ENCODE measurements around the gene GPR150.
A peak's percentile ranks its signal among the peaks of the same experiment; 100 is the strongest.

The GPR150 gene

DNA sequence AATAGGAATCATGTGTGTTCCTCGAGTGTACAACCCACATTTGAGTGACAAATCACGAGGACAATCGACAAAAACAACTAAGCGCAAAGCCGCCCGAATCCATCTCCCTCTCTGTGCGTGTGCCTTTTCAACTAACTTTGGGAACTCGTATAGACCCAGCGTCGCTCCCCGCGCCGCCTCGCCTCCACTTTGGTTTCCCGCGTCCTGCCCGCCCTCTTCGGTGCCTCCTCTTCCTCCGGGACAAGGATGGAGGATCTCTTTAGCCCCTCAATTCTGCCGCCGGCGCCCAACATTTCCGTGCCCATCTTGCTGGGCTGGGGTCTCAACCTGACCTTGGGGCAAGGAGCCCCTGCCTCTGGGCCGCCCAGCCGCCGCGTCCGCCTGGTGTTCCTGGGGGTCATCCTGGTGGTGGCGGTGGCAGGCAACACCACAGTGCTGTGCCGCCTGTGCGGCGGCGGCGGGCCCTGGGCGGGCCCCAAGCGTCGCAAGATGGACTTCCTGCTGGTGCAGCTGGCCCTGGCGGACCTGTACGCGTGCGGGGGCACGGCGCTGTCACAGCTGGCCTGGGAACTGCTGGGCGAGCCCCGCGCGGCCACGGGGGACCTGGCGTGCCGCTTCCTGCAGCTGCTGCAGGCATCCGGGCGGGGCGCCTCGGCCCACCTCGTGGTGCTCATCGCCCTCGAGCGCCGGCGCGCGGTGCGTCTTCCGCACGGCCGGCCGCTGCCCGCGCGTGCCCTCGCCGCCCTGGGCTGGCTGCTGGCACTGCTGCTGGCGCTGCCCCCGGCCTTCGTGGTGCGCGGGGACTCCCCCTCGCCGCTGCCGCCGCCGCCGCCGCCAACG is at the start of gene GPR150:
TSS of gene GPR150 (plus strand) at position 58 of the 840 bp plus-strand sequence. CDS start at position 247, 189 bp downstream.
- DNase-seq (ENCODE audit: low read depth in 2 of 2), result peak; percentile 46 to 55

DNA sequence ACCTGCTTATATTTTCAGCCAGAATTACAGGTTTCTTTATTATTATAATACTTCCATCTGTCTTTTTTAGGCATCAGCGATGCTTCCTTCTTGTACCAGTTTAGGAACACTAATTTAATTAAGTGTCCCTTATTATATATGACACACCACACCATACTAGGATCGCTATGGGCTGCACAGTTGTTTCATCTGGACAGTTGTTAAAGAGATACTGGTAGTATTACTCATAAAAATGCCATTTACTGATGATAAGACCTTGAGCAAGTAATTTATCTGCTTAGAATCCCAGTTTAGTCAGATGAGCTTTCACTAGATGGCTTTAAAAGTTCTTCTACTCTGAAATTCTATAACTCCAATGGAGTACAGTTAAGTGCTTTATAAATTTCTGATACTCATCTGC is 47.9 kb upstream of the GPR150 start:
- no peak for DNase-seq (ENCODE audit: low read depth in 2 of 2)

DNA sequence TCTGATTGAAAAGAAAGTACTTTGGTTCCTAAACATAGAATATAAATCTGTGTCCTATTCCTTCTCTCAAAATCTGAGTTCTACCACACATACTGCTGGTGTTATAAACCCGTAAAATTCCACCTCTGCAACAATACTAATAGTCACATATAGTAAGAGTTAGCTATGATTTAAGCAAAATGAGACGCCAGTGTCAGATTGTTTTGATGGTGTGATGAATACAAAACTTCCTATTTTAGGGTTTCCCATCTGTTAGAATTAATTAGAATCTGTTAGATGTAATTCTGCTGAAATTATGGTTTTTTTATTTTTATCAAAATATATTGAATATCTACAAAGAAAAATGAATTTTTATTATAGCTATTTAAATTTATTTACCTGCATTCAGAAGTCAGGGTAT is 38.3 kb upstream of the GPR150 start:
- no peak for DNase-seq (ENCODE audit: low read depth in 2 of 2)

DNA sequence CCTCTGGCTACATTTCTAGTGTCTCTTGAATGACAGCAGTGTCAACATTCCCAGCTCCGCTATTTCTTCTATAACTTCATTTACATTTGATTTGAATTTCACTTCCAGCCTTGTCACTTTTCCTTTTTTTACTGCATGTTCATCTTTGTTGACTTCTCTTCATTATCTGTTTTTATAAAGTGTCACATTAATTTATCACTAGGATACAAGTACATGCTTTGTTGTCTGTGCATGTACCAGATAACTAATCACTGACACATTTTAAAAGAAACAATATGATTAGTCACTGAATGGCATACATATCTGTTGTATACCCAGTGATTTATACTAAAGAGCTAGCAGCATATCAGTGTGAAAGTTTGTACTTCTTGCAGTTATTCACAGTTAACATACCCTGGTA is 35.9 kb upstream of the GPR150 start:
- no peak for DNase-seq (ENCODE audit: low read depth in 2 of 2)

DNA sequence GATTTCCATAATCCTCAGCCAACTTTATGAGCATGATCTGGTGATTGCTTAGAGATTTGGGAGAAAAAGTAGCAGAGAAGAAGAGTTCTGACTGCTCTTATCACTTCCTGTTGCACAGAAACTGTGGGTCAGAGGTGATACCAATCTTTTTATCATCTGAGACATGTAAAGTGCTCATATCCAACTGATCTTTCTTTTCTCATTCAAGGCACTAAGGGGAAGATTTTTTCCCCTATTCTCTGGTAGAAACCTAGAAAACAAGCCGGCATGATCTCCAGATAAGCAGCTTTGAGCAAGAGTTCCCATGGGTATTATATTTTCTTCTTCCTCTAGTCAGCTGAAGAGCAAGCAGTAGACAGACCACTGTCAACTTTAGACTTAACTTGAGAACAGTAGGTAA is 29.0 kb upstream of the GPR150 start:
- no peak for DNase-seq (ENCODE audit: low read depth in 2 of 2)

DNA sequence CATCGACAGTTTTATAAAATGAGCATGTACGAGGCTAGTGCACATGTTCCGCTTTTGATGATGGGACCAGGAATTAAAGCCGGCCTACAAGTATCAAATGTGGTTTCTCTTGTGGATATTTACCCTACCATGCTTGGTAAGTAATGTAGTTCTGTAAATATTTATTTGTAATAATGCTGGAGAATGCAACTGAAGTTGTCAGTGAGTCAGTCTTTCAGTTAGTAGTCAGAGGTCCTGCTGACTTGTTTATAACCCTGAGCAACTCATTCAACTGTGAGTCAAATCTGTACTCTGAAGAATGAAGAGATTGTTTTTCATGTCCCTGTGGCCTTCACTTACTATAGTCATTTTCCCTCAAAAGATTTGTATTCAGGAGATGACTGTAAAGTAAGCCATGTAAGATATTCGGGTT is 28.4 kb upstream of the GPR150 start:
- no peak for DNase-seq (ENCODE audit: low read depth in 2 of 2)

DNA sequence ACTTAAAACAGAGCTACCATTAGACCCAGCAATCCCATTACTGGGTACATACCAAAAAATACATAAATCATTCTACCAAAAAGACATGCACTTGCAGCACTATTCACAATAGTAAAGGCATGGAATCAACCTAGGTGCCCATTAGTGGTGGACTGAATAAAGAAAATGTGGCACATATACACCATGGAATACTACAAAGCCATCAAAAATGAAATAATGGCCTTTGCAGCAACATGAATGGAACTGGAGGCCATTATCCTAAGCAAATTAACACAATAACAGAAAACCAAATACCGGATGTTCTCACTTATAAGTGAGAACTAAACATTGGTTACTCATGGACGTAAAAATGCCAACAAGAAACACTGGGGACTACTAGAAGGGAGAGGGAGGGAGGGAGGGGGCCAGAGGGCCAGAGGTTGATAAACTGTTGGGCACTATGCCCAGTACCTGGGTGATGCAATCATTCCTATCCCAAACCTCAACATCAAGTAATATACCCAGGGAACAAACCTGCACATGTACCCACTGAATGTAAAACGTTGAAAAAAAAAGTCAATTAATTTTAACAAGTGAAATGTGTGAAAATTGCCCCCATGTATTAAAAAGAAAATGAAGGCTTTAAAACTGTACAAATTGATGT is 24.5 kb upstream of the GPR150 start:
- no peak for DNase-seq (ENCODE audit: low read depth in 2 of 2)

DNA sequence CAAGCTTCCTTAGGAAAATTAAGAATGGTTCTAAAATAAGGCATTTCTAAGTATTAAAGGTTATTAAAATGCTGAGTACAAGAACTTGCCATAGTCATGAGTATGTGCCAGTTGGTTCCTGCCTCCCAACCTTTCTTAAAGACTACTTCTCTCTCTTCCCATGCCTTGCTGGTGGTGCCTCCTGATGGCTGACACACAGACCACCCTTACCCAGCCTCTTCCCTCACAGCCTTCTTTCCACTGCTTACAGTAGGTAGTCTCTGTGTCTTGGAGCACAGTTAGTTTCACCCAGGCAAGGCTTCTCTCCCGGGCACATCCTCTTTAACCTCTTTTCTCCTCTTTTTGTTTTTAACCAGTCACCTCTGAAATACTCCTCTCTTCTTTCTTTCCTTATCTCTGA is 20.6 kb upstream of the GPR150 start:
- DNase-seq (ENCODE audit: low read depth in 2 of 2), result no peak

DNA sequence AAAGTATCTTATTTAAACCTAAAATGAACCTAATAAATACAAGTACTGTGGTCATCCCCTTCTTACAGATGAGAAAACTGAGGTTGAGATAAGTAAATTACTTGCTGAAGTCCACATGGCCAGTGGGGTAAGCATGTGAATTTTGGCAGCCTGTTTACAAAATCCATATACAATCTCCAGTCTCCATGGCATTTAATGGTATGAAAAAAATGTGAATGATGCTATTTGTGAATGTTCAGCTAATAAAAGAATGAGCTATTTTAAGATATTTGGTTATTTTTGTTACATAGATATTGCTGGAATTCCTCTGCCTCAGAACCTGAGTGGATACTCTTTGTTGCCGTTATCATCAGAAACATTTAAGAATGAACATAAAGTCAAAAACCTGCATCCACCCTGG is 19.3 kb upstream of the GPR150 start:
- no peak for DNase-seq (ENCODE audit: low read depth in 2 of 2)

DNA sequence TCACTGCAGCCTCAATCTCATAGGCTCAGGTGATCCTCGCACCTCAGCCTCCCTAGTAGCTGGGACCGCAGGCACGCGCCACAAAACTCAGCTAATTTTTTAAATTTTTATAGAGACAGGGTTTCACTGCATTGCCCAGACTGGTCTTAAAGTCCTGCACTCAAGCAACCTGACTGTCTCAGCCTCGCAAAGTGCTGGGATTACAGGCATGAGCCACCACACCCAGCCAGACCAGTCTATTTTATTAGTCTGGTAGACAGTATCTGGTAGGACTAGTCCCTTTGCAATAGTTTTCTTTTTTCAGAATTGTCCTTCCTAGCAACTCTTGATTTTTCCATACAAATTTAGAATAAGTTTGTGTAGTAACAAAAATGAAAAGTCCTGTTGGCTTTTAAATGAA is 14.1 kb upstream of the GPR150 start:
- no peak for DNase-seq (ENCODE audit: low read depth in 2 of 2)

DNA sequence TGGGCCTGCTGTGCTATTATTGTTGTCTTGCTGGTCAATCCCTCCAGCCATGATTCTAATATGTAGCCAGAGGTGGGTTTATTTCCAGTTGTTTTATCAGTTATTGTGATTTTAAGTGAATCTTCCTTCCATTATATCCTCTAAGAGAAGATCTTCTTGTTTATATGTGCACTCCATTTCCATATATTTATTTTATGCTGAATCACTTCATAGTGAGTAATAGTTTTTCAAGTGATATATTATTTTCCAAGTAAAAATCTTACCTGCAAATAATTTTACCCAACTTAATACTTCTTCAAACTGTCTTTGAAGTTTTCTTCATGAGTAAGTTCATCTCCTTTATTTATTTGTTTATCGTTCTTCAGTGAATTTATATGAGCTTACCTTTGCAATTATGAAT is 13.5 kb upstream of the GPR150 start:
- DNase-seq (ENCODE audit: low read depth in 2 of 2), result no peak

DNA sequence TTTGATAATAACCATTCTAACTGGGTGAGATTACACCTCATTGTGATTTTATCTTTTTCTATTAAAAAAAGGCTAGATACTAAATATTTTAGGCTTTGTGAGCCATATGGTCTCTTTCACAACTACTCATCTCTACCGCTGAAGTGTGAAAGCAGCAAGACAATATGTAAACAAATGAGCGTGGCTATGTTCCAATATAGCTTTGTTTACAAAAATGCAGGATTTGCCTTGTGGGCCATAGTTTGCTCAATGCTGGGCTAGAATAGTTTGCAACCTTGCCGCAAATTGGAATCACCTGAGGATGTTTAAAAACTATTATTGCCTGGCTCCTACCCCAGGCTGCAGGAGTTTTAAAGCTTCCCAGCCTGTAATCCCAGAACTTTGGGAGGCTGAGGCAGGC is 10.2 kb upstream of the GPR150 start:
- DNase-seq (ENCODE audit: low read depth in 2 of 2), result no peak

DNA sequence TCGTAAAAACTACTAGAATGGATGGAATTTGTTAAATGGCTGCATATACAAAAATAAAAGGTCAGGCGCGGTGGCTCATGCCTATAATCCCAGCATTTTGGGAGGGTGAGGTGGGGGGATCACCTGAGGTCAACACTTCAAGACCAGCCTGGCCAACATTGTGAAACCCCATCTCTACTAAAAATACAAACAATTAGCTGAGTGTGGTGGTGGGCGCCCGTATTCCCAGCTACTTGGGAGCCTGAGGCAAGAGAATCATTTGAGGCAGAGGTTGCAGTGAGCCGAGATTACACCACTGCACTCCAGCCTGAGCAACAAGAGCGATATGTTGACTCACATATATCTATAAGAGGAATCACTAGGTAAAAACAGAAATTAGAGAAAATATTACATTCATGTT is 9.3 kb upstream of the GPR150 start:
- no peak for DNase-seq (ENCODE audit: low read depth in 2 of 2)

DNA sequence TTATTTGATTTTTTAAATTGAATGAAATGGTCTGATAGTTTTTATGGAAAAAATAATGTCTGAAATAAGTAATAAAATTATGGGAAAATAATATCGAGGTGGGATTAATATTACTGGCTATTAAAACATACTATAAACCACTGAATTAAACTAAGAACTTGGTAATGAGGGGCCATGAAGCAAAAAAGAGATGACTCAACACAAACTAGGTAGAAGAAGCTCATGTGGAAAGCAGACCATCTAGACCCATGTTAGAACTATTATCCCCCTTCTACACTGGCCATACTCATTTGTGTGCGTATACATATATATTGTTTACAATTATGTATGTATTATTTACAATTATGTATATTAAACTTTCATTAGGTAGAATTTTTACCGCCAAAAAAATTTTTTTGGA is 8.5 kb upstream of the GPR150 start:
- no peak for DNase-seq (ENCODE audit: low read depth in 2 of 2)

DNA sequence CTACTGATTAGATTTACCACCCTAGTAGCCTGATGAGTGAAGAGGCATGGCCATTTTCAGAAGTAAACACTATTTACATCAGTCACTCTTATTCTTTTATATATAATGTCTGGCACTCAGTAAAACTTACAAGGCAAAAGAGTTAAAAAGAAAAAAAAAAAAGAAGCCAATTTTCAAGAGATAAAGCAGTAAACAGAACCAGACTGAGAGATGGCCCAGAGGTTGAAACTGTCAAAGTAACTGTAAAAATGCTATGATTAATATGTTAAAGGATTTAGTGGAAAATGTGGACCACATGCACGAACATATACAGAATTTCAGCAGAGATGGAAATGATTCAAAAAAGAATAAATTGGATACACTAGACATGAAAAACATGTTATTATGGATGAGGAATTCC is 6.4 kb upstream of the GPR150 start:
- DNase-seq (ENCODE audit: low read depth in 2 of 2), result no peak

DNA sequence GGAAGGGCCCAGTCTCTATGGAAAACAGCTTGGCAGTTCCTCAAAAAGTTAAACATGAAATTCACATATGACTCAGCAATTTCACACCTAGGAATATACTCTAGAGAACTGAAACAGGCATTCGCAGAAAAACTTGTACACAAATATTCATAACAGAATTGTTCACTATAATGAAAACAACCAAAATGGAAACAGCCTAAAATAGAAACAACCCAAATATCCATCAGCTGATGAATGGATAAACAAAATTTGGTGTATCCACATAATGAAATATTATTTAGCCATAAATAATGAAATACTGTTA is 4.8 kb upstream of the GPR150 start:
- no peak for DNase-seq (ENCODE audit: low read depth in 2 of 2)

DNA sequence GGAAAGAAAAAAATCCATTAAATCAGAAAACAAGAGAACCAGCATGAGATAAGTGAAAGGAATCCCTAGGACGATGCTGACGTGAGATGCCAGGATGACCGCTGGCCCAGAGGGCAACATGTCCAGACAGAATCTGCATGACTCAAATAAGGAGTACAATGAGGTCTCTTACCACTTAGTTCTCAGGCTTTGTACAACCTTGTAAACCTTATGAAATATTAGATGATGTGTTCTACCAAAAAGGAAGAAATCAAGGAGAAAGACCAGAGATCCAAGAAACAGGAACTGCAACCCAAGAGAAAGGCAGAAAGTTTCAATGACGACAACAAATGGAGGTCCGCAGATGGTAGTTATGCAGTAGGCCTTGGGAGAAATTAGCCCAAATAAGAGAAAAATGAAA is 2.8 kb upstream of the GPR150 start:
- DNase-seq (ENCODE audit: low read depth in 2 of 2), result no peak

DNA sequence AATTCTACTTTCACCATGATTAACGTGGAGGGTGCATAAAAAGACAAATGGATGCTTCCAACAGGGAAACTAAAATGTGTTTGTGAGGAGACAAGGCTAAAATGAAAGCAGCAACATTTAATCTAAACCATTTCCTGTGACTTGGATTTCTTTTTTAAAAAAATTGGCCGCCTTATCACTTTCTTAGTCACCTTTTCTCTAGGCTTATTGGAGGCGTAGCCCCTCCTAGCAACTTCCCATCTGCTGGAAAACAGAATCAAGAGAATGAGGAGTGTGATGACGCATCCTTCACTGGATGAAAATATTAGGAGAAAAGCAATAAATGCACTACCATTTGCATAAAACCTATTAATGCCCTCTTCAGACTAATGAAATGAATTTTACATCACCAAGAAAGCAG is 791 bp upstream of the GPR150 start:
- no peak for DNase-seq (ENCODE audit: low read depth in 2 of 2)

DNA sequence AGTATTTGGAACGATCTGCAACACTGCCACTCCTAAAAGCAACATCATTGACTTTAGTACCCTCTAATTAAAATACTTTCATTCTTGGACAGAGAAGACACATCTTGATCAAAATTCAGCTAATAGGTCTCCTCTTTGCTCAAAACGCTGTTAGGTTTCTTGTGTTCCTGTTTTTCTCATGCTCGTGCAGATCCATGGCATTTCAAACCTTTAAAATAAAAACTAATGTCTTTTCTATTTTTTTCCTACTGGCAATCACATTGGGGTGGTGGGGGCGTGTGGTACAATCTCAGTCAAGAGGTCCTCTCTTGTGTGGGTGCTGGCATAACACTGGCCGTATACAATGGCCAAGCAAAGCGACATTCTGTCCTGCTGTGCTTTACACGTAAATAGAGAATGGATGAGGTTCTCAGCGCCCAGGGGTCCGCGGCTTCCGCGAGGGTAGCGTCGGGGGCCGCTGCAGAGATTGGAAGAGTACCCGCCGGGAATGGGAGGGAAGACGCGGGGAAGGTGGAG is 315 bp upstream of the GPR150 start:
- no peak for DNase-seq (ENCODE audit: low read depth in 2 of 2)

DNA sequence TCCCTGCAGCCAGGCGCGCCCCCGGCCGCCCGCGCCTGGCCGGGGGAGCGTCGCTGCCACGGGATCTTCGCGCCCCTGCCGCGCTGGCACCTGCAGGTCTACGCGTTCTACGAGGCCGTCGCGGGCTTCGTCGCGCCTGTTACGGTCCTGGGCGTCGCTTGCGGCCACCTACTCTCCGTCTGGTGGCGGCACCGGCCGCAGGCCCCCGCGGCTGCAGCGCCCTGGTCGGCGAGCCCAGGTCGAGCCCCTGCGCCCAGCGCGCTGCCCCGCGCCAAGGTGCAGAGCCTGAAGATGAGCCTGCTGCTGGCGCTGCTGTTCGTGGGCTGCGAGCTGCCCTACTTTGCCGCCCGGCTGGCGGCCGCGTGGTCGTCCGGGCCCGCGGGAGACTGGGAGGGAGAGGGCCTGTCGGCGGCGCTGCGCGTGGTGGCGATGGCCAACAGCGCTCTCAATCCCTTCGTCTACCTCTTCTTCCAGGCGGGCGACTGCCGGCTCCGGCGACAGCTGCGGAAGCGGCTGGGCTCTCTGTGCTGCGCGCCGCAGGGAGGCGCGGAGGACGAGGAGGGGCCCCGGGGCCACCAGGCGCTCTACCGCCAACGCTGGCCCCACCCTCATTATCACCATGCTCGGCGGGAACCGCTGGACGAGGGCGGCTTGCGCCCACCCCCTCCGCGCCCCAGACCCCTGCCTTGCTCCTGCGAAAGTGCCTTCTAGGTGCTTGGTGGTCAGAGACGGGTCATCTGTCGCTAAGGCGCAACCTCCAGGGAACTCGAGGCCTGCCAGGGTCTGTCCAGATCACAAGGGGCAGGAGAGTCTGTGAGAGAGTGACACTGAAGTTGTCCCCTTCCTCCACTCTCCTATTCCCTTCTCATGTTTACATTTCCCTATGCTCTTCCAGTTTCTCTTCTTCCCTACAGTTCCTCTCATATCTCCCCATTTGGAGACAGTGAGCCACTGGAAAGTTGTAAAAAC is 1.3 kb downstream of the GPR150 start:
- DNase-seq (ENCODE audit: low read depth in 2 of 2), result peak; percentile 30 to 31

DNA sequence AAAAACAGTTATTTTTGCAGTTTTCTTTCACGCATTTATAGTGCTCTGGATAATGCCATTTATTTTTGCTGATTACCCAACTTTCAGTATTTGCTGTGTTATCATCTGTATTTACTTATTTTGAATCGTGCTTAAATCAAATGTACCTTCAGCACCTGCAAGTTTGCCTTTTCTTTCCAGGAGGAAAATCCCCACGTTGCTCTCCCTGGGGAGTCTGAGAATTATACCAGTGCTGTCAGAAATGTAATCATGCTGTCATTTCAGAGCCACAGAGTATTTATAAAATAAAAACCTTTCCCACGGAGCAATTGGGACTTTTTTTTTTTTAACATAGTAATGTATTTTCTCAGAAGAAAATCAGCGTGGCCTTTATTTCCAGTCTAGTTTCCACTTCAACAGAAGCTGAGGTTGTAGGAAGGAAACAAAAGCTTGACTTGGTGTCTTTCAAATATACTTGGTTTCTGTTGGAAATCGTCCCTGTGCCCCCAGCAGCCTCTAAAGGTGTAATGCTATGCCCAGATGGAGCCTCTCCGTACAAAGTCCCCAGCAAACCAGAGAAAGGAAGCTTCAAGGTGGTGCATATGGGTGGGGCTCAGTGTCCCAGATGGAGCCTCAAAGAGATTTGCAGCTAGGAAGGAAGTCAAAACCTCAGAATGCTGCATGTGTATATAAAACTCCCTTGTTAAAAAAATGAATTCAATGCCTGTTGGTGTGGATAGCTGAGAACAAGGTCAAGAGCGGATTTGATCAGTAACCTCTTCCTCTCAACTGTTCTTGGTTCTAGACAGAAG is 2.1 kb downstream of the GPR150 start:
- no peak for DNase-seq (ENCODE audit: low read depth in 2 of 2)

DNA sequence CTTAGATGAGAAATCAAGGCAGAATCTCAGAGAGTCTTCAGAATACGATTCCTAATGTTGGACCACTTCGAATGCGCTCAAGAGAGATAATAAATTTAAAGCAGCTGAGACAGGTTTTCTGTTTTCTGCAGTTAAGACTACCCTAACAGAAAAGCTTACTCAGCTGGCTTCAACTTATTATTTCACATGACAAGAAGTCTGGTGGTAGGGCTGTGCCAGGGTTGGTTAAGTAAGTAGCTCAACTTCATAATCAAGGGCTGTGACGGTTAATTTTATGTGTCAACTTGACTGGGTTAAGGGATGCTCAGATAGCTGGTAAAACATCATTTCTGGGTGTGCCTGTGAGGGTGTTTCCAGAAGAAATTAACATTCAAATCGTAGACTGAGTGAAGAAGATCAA is 3.8 kb downstream of the GPR150 start:
- no peak for DNase-seq (ENCODE audit: low read depth in 2 of 2)

Measured in stimulated activated CD4-positive, alpha-beta T cell treated with anti-CD3 and anti-CD28 coated beads, Interleukin-4, amount 100 ng/mL, for 48 hours (primary cell).